GM12878 (cell line): ENCODE results near the gene ARHGAP12. TPM values are rescaled to one million over a fixed set of nuclear protein-coding genes. Genes with fewer than 3 reads are reported as not detected.

Experiments
- EZH2 ChIP-seq: IDR thresholded peaks from 2 replicates; pipeline ENCODE4 v1.6.1; 2012; ENCODE audit warnings: low read depth, mild to moderate bottlenecking, control low read depth, inconsistent platforms, low read length, borderline replicate concordance; ENCODE audit not compliant: control insufficient read depth
- JUND ChIP-seq: IDR thresholded peaks from 2 replicates; pipeline ENCODE4 v1.6.1; 2012; ENCODE audit warnings: low read depth, mild to moderate bottlenecking, low read length, improper control_type of control experiment, moderate library complexity
- NFXL1 ChIP-seq: fragments of 450-650 bp; IDR thresholded peaks from 2 replicates; pipeline ENCODE4 v1.6.1; 2017; ENCODE audit warnings: antibody characterized with exemption, mild to moderate bottlenecking, borderline replicate concordance
- RCOR1 ChIP-seq: conservative IDR thresholded peaks from 2 replicates; pipeline ENCODE4 v1.6.1; 2012; ENCODE audit warnings: low read depth, low read length, improper control_type of control experiment
- polyA plus RNA-seq, 11 experiments: library from polyadenylated mRNA; depleted of rRNA in 4 of 11; unstranded in 6 of 11; stranded (reverse) in 5 of 11; fragments of >200 nt; fragmentation: Nextera tagmentation in 4 of 11; fragmentation: Illumina TruSeq in 1 of 11; extraction: Ambion mirVana in 4 of 11; extraction: Trizol in 1 of 11; gene quantifications; 1 replicate in 1 of 11; 2 replicates in 10 of 11; pipeline versions ENCODE4 v1.2.1 to v1.2.3, GENCODE V29; 2011 to 2016; ENCODE audit warnings: inconsistent platforms in 2 of 11, missing spikeins in 2 of 11, low read depth in 1 of 11
- total RNA-seq, 4 experiments: library from RNA; depleted of rRNA in 3 of 4; stranded (reverse); fragments of >200 nt in 3 of 4; fragmentation: Illumina TruSeq in 1 of 4; extraction: Trizol in 1 of 4; gene quantifications; 2 replicates each; pipeline versions ENCODE4 v1.2.1 to v1.2.3, GENCODE V29; 2013 to 2021
- TF ChIP-seq, protein P1 (sequence below): fragments of 450-650 bp; IDR thresholded peaks from 2 replicates; pipeline ENCODE4 v1.6.1; 2017; ENCODE audit warnings: antibody characterized with exemption, mild to moderate bottlenecking, moderate library complexity
- TF ChIP-seq, protein P2 (sequence below): IDR thresholded peaks from 2 replicates; pipeline ENCODE4 v1.6.1; 2012; ENCODE audit warnings: mild to moderate bottlenecking, low read depth, low read length
- TF ChIP-seq, protein P3 (sequence below): IDR thresholded peaks from 2 replicates; pipeline ENCODE4 v1.6.1; 2011; ENCODE audit warnings: low read depth, mild to moderate bottlenecking, low read length, moderate library complexity, borderline replicate concordance; ENCODE audit errors: extremely low read depth
- TF ChIP-seq, protein P4 (sequence below), 3 experiments: IDR thresholded peaks in 2 of 3; conservative IDR thresholded peaks in 1 of 3; 2 replicates each; pipeline ENCODE4 v1.5.1; 2011; ENCODE audit warnings: low read depth in 3 of 3, low read length in 3 of 3, mild to moderate bottlenecking in 3 of 3, control low read depth in 2 of 3, moderate library complexity in 2 of 3, inconsistent platforms in 1 of 3, mixed read lengths in 1 of 3; ENCODE audit not compliant: control insufficient read depth in 2 of 3, insufficient read depth in 1 of 3; ENCODE audit errors: extremely low read depth in 1 of 3

Gene ARHGAP12
- total and polyA plus RNA-seq, 10 of the 15 experiments (the other 5 are each of a cell fraction or from before 2014, with no cell fraction given), result 5.4 to 15.6 (median 8.5) TPM

DNA sequence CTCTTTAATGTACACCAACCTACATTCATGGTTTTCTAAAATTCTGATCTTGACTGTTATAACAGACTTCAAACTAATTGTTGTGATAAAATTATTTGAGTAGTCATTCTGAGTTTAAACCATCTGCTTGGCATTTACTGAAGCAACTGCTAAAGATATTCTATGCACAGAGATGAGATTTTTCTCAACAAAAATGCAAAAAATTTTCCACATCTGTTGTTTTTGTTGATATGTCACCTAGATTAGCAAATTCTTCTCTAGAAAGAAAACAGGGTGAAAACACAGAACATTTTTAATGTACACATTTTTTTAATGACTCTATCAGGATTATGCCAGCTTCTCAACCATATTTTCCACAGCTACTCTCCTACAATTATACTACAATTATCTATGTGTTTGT is 42.7 kb downstream of the ARHGAP12 start (continued):
- TF ChIP-seq, protein P1, sequence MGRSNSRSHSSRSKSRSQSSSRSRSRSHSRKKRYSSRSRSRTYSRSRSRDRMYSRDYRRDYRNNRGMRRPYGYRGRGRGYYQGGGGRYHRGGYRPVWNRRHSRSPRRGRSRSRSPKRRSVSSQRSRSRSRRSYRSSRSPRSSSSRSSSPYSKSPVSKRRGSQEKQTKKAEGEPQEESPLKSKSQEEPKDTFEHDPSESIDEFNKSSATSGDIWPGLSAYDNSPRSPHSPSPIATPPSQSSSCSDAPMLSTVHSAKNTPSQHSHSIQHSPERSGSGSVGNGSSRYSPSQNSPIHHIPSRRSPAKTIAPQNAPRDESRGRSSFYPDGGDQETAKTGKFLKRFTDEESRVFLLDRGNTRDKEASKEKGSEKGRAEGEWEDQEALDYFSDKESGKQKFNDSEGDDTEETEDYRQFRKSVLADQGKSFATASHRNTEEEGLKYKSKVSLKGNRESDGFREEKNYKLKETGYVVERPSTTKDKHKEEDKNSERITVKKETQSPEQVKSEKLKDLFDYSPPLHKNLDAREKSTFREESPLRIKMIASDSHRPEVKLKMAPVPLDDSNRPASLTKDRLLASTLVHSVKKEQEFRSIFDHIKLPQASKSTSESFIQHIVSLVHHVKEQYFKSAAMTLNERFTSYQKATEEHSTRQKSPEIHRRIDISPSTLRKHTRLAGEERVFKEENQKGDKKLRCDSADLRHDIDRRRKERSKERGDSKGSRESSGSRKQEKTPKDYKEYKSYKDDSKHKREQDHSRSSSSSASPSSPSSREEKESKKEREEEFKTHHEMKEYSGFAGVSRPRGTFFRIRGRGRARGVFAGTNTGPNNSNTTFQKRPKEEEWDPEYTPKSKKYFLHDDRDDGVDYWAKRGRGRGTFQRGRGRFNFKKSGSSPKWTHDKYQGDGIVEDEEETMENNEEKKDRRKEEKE, result no peak
- no peak for TF ChIP-seq JUND
- TF ChIP-seq RCOR1, result no peak
- TF ChIP-seq NFXL1, result no peak
- TF ChIP-seq, protein P2, sequence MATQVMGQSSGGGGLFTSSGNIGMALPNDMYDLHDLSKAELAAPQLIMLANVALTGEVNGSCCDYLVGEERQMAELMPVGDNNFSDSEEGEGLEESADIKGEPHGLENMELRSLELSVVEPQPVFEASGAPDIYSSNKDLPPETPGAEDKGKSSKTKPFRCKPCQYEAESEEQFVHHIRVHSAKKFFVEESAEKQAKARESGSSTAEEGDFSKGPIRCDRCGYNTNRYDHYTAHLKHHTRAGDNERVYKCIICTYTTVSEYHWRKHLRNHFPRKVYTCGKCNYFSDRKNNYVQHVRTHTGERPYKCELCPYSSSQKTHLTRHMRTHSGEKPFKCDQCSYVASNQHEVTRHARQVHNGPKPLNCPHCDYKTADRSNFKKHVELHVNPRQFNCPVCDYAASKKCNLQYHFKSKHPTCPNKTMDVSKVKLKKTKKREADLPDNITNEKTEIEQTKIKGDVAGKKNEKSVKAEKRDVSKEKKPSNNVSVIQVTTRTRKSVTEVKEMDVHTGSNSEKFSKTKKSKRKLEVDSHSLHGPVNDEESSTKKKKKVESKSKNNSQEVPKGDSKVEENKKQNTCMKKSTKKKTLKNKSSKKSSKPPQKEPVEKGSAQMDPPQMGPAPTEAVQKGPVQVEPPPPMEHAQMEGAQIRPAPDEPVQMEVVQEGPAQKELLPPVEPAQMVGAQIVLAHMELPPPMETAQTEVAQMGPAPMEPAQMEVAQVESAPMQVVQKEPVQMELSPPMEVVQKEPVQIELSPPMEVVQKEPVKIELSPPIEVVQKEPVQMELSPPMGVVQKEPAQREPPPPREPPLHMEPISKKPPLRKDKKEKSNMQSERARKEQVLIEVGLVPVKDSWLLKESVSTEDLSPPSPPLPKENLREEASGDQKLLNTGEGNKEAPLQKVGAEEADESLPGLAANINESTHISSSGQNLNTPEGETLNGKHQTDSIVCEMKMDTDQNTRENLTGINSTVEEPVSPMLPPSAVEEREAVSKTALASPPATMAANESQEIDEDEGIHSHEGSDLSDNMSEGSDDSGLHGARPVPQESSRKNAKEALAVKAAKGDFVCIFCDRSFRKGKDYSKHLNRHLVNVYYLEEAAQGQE, result no peak
- TF ChIP-seq, protein P3, sequence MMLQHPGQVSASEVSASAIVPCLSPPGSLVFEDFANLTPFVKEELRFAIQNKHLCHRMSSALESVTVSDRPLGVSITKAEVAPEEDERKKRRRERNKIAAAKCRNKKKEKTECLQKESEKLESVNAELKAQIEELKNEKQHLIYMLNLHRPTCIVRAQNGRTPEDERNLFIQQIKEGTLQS, result no peak
- TF ChIP-seq, protein P4, sequence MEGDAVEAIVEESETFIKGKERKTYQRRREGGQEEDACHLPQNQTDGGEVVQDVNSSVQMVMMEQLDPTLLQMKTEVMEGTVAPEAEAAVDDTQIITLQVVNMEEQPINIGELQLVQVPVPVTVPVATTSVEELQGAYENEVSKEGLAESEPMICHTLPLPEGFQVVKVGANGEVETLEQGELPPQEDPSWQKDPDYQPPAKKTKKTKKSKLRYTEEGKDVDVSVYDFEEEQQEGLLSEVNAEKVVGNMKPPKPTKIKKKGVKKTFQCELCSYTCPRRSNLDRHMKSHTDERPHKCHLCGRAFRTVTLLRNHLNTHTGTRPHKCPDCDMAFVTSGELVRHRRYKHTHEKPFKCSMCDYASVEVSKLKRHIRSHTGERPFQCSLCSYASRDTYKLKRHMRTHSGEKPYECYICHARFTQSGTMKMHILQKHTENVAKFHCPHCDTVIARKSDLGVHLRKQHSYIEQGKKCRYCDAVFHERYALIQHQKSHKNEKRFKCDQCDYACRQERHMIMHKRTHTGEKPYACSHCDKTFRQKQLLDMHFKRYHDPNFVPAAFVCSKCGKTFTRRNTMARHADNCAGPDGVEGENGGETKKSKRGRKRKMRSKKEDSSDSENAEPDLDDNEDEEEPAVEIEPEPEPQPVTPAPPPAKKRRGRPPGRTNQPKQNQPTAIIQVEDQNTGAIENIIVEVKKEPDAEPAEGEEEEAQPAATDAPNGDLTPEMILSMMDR (IDR thresholded peaks at IDR 0.05 in 2 of 3, conservative IDR thresholded peaks at IDR 0.05 in 1 of 3; ENCODE audit: control insufficient read depth in 2 of 3, extremely low read depth in 1 of 3, insufficient read depth in 1 of 3, low read depth in 3 of 3, low read length in 3 of 3), result no peak
- TF ChIP-seq EZH2, result no peak
